ENCODE data around the gene MAP1A.

The MAP1A gene

DNA sequence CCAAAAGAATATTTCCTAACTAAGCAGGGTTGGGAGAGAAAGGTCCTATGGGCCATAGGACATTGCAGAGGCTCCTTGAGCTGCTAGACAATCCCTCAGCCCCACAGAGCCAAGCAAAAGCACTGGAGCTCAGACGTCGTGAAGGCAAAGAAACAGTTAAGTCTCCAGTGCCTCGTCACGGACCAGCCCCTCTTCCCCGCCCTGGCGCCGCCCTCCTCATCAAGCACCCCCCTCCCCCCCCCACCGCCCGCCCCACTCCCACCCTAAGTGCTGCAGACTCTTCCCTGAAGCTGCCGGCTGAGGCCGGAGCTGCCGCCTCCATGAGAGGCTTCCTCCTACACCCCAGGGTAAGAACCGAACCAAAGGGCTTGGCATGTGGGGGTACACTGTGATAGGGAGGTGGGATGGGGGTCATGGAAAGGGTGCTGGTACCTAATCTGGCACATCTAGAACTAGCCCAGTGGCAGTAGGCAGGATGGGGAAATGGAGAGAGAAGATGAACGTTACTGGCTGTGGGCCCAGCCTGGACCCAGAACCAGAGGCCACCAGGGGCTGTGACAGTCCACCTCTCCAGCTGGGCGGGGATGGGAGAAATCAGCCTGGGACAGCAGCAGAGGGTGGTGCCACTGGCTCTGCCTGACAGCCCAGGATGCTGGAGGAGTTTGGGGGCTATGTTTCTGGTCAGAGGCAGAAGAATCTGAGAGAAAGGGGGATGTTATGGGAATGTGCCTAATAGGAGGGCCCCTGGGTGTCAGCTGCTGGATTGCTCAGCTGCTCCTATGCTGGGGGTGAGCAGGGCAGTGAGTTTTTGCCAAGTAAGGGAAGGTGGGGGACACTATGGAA lies at the start of gene MAP1A:
TSS of gene MAP1A (plus strand) at position 255 of the 843 bp plus-strand sequence. CDS start 3,866 bp downstream, outside the sequence.
- peak; percentile 93 for DNase-seq (ENCODE audit: low spot score)

DNA sequence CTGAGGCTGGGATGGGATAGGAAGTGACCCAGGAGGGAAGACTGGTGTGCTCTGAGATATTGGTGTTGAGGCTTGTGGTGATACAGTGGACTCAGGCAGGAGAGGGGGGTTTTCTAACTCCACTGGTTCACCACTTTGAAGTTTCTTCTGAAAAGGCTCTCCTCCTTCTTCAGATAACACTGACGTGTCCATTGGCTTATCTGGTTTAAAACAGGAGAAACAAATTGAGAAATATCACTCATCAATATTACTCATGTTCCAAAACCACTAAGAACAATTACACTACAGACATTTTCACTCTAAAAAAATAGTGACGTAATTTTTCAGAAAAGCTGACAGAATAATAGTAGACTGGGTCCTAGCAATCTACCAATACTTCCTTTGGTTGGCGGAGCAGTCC lies 47.5 kb upstream of the MAP1A start:
- DNase-seq (ENCODE audit: low spot score), result peak; percentile 29

DNA sequence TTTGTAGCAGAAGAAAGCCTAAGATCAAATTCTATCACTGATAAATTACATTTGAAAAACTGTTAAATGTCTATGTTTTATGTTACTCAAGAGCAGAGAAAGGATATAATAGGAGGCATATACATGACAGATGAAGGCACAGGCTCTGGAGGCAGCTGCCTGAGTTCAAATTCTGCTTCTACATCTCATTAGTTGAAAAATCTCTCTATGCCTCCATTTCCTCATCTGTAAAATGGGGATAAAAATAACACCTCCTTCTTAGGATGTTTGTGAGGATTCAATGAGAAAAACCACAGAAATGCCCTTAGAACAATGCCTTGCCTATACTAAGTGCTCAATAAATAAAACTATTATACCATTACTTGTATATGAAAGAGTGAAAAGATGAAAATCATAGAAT lies 45.4 kb upstream of the MAP1A start:
- DNase-seq (ENCODE audit: low spot score), result no peak

DNA sequence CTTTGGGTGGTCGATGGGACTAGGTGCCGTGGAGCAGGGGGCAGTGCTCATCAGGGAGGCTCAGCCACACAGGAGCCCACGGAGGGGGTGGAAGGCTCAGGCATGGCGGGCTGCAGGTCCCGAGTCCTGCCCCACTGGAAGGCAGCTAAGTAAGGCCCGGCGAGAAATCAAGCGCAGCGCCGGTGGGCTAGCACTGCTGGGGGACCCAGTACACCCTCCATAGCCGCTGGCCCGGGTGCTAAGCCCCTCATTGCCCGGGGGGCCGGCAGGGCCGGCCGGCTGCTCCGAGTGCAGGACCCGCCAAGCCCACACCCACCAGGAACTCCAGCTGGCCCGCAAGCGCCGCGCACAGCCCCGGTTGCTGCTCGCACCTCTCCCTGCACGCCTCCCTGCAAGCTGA lies 43.5 kb upstream of the MAP1A start:
- no peak for DNase-seq (ENCODE audit: low spot score)

DNA sequence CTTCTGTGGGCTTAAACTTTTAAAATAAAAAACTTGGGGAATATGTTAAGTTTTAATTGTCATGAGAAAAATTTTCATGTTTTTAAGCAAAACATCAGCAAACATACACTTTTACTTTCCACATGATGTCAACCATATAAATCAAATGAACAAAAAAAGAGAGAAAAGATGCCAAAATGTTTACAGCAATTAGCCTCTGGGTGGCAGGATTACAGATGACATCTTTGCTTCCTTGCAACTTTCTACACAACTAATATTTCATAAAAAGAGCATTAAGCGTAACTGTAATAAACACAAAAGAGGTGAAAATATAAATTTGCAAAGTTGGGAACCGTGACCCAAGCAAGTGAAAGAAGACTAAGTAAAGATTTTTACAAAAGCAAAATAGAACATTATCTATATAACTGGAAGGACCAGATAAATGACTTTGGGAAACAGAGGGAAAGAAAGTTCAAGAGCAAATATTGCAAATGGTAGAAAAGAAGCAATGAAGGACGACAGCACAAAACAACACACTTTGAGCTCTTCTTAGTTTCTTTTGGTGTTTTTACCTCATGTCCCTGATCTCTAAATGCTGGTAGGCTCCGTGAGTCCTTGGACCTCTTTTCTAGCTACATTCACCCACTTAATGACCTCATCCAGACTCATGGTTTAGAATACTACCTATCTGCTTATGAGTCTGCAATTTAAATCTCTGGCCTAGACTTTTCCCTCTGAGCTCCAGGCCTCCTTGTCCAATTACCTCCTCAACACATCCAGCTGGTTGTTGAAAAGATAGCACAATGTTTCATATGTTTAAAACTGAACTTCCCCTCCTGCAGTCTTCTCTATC lies 33.9 kb upstream of the MAP1A start:
- peak; percentile 36 for DNase-seq (ENCODE audit: low spot score)

DNA sequence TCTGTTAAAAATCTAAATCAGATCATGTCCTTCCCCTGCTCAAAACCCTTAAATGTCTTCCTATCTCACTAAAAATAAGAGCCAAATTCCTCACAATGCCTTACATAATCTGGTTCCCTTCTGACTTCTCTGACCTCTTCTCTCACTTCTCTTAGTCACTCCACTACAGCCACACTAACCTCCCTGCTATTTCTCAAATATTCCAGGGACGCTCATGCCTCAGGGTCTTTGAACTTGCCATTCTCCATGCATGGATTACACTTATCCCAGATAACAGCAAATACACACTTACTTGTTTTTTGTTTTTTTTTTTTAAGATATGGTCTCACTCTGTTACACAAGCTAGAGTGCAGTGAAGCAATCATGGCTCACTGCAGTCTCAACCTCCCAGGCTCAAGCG lies 33.0 kb upstream of the MAP1A start:
- DNase-seq (ENCODE audit: low spot score), result no peak

DNA sequence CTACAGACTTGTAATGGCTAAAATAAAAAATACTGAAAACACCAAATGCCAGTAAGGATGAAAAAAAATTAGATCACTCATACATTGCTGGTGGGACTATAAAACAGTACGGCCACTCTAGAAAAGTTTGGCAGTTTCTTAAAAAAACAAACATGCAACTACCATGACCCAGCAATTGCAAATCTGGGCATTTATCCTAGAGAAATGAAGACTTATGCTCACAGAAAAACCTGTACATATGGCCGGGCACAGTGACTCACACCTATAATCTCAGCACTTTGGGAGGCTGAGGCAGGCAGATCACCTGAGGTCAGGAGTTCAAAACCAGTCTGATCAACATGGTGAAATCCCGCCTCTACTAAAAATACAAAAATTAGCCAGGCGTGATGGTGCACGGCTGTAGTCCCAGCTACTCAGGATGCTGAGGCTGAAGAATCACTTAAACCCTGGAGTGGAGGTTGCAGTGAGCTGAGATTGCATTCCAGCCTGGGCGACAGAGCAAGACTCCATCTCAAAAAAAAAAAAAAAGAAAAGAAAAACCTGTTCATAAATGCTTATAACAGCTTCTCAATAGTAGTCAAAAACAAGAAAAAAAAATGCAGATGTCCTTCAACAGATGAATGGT lies 30.0 kb upstream of the MAP1A start:
- DNase-seq (ENCODE audit: low spot score), result no peak

DNA sequence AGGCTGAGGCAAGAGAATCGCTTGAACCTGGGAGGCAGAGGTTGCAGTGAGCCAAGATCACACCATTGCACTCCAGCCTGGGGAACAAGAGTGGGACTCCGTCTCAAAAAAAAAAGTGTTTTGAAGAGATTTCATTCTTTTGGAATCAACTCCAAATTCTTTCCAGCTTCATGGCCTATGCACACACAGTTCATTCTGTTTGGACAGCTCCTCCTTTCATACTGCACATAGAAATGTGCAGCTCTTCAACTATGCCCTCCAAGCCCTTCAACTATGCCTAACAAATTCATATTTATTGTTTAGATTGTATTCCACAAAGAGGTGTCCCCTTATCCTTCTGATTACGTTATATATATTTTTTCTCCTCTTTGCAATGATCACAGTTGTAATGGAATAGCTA lies 28.6 kb upstream of the MAP1A start:
- DNase-seq (ENCODE audit: low spot score), result no peak

DNA sequence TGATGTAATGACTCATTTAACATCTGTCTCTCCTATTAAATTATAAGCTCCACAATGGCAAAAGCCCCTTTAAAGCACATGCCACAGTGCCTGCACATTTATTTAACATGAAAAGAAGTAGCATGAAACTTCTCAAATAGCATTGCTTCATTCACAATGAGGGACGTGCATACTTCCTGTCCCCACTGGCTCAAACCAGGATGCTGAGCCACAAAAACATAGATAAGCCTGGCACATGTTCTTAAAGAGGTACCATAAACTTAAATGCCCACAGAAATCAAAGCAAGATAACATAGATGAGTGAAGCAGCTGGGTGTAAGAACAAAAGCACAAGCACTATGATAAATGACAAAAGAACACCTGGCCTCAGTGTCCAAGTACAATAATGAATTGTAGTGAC lies 28.2 kb upstream of the MAP1A start:
- no peak for DNase-seq (ENCODE audit: low spot score)

DNA sequence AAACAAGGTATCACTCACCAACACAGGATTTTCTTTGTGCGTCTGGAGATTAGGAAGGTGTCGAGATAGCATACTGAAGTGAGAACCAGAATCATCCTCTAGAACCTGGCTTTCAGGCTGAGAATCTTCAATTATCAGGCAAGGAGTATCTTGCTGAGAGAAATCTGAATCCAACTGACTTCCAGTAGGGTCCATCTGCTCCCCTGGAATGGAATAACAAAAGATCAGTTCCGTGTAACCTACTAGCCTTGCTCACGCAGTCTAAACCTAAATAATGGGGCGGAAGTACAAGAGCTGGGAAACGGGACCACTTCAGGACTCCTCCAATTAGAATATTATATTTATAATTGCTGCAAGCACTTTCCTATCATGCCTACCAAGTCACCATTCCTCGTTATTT lies 25.1 kb upstream of the MAP1A start:
- DNase-seq (ENCODE audit: low spot score), result no peak

DNA sequence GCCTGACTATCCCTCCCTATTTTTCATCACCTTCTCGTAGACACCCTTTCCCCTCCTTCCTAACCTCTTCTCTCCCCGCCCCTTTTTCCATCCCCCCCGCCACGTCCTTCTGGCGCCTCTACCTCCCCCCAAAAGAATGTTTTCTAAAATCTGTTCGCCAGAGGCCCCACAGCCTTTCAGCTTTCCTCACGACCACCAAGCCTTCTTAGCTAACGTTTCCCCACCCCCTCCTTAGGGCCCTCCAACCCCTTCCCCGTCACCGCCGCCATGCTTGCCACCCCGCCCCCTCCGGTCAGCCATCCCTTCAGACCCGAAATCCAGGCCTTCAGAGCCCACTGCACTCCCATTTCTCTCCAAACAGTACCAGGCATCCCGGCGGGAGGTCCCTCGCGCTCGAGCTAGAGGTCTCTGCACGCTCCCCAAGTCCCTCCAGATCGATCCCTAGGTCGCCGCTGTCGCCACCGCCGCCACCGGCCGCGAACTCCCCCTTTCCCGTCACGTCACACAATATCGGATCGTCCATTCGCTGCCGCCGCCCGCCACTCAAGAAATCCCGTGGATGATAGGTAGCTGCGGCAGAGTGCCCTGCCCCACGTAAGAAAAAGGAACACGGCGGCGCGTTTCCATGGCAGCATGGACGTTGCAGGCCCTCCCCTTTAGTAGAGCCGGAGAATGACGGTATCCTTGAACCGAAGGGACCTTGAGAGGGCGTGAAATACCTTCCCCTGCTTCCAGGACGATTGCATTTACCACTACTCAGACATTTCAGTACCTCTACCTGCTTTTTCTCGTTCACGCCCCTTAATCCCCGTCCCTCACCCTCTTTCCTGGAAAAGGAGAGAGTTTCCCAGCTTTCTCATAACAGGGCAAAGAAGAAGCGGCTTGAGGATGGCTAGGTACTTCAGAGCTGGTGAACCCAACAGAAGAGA lies 24.5 kb upstream of the MAP1A start, which contains the start of gene TP53BP1:
TSS of gene TP53BP1 (minus strand) at position 484 of the 929 bp plus-strand sequence. CDS start at position 371, 113 bp downstream.
- peak; percentile 96 for DNase-seq (ENCODE audit: low spot score)

DNA sequence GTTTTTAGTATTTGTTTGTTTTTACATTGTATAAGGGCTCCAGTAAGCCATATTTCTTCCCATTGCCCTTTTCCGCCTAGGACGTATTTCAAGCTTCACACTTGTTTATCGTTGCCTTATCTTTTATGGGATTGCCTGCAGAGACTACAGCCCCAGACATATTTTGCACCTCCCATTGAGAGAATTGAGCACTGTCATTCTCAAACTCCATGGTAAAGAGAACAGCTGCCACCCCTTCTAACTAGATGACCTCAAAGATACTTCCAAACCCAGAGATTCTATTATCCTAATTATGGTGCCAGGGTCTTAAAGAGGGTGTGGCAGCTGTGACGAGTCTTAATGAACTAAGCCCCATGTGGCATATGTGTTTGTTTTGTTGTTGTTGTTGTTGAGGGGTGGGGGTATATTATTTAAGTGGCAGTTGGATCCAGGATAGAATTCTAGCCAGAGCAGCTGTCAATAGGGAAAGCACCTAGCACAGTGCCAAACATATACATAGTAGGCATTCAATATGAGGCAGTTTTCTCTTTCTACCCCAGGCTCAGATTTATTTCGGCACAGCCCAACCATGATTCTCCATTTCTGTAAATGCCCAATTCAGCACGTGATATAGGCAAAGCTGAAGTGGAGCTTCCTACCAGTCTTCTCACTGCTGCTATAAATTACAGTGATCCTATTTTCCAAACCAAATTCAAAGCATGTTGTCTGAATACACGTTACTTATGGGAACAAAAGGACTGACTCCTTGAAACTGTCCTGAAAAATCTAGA lies 23.5 kb upstream of the MAP1A start:
- DNase-seq (ENCODE audit: low spot score), result no peak

DNA sequence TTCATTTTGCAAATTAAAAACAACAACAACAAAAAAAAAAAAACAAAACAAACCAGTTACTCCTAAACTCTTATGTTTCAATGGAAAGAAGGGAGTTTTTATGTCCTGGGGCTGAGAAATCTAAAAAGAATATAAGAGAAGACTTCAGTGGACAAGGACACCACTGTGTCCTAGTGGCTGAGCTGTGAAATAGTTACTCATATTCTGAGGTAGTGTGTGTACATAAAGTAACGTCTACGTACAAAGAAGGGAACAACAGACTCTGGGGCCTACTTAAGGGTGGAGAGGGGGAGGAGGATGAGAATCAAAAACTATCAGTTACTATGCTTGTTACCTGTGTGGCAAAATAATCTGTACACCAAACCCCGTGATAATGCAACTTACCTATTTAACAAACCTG lies 18.4 kb upstream of the MAP1A start:
- DNase-seq (ENCODE audit: low spot score), result no peak

DNA sequence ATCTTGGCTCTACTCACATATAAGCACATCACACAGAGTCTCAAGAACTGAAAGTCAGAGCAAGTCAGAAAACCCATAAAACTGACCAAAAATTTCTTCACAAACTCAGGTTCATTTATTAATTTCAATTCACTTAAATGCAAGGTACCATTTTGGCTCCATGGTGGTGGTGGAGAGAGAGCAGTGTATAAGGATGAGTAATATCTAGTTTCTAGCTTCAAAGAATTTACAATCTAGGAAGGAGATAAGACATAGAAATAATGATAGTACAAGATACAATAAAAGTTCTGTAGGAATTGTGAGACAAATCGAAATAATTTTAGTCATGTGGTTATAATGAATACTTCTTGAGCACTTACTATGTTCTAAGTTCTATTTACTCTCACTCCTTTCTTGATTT lies 17.8 kb upstream of the MAP1A start:
- no peak for DNase-seq (ENCODE audit: low spot score)

DNA sequence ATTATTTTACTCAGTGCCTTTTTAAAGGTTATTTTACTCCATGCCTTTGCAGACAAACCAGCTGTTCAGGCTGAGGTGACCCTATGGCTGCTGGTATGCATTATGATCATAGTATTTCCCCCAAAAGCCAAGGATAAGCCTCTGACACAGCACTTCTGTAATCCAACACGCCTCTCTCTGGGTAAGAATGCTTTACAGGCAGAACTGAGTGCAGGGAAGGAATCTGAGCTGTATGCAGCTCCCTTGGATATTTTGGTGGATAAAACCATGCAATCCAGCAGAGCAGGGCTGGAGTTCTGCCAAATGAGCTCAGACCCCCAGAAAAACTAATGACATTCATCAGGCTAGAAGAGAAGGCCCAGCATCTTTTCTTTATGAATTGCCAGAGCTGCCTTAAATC lies 11.7 kb upstream of the MAP1A start:
- peak; percentile 50 for DNase-seq (ENCODE audit: low spot score)

DNA sequence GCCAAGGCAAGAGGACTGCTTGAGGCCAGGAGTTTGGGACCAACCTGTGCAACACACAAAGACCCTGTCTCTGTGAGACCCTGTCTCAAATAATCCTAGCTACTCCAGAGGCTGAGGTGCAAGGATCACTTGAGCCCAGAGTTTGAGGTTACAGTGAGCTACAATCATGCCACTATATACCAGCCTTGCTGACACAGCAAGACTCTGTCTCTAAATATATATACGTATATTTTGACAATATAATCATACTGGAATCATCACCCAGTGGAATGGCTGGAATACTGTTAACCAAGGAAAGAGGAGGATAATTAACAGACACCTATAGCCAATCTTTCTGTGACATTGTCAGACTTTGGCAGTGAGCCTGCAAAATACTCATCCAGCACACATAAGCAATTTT lies 9.0 kb upstream of the MAP1A start:
- no peak for DNase-seq (ENCODE audit: low spot score)

DNA sequence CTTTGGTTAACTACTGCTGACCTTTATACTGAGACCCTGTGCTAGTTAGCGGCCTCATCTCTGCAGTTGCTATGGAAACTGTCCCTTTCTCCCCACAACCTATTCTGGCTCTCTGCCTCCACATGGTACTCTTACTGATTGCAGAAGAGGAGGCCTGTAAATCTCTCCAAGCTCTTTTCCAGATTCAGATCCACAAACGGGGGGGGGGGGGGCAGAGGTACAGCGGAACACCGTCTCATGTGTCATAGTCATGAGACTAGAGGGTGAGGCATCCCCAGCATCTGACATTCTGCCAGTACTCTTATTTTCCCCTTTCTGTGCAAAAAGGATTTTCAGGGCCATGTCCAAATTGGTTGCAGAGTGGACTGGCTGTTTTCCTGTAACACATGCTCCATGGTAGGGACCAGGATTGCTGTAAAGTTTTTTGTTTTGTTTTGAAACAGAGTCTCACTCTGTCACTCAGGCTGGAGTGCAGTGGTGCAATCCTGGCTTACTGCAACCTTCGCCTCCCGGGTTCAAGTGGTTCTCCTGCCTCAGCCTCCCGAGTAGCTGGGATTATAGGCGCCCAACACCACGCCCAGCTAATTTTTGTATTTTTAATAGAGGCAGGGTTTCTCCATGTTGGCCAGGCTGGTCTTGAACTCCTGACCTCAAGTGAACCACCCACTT lies 8.3 kb upstream of the MAP1A start:
- peak; percentile 52 for DNase-seq (ENCODE audit: low spot score)

DNA sequence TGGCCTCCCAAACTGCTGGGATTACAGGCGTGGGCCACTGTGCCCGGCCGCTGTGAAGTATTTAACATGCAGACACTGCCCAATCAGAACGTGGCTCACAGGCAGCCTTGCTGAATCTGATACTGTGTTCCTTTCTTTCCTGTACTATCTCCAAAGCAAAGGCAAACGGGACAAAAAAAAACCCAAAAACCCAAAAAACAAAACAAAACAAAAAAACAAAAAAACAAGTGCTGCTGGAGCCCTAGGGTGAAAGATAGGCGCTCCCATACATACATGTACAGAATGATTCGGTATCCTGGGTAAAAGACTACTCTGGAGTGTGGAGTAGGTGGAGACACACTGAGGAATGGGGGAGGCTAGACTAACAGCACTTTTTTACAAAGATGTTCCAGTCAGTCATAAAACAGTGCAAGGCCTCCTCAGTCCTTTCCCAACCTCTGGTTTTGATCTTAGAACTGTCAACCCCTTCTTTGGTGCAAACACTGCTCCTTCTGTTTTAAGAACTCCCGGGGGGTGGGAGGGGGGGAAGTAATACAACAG lies 7.7 kb upstream of the MAP1A start:
- DNase-seq (ENCODE audit: low spot score), result no peak

DNA sequence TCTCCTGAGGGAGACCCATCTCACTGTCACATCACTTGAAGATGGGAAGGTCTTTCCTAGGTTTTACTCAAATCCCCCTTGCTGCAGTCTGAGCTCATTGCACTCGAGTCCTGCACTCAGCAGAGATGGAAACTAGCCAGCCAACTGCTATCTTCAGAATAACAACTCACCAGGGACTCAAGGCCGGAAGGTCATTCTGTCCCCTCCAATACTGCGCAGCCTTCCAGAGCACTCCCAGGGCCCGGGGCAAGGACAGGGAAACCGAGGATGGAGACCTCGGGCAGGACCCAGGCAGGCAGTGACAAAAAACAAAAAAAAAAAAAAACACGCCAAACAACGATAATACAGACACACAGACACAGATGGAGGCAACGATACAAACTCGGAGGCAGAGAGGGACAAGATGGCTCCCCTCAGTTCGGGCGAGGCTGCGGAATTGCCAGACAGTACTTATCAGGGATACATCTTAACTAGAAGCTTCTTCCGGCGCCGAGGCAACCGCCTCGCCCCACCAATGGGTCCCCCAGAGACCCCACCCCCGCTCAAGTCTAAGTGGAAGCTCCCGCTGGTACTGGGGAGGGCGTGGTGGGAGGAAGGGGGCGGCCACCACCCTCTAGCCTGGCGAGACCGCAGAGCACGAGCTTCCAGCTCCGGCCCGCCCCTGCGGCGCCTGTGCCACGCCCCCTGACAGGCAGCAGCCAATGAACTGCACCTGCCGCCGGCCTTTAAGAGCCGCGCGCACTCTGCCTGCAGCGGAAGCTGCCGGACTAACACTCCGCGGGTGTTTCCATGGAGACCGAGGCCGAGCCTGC lies 7.0 kb upstream of the MAP1A start:
- peak; percentile 97 for DNase-seq (ENCODE audit: low spot score)
